ENCODE results near the gene IRF8.

Gene IRF8

DNA sequence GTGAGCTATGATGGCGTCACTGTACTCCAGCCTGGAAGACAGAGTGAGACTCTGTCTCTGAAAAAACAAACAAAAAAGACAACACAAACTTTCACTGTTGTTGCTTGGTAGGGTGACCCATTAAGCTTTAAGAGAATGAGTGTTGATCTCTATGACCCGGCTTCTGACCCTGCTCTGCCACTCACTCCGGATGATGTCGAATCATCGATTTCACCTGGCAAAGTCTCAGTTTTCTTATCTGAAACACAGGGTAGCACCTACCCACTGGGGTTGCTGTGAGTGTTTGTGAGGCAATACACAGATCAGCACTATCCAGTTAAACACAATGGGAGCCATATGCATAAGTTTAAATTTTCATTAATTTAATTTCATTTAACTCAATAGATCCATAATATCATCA is 20.6 kb upstream of the IRF8 start:
- in situ Hi-C loops (cut with MboI; ENCODE audit: low sequenced_read_pairs, unreplicated experiment), result no loop called here
- DNase-seq (ENCODE audit: low spot score), result no peak
- TF ChIP-seq, protein P1, sequence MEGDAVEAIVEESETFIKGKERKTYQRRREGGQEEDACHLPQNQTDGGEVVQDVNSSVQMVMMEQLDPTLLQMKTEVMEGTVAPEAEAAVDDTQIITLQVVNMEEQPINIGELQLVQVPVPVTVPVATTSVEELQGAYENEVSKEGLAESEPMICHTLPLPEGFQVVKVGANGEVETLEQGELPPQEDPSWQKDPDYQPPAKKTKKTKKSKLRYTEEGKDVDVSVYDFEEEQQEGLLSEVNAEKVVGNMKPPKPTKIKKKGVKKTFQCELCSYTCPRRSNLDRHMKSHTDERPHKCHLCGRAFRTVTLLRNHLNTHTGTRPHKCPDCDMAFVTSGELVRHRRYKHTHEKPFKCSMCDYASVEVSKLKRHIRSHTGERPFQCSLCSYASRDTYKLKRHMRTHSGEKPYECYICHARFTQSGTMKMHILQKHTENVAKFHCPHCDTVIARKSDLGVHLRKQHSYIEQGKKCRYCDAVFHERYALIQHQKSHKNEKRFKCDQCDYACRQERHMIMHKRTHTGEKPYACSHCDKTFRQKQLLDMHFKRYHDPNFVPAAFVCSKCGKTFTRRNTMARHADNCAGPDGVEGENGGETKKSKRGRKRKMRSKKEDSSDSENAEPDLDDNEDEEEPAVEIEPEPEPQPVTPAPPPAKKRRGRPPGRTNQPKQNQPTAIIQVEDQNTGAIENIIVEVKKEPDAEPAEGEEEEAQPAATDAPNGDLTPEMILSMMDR (IDR thresholded peaks at IDR 0.05; ENCODE audit: borderline replicate concordance, control extremely low read depth, extremely low read depth, insufficient read depth, missing control alignments), result no peak

DNA sequence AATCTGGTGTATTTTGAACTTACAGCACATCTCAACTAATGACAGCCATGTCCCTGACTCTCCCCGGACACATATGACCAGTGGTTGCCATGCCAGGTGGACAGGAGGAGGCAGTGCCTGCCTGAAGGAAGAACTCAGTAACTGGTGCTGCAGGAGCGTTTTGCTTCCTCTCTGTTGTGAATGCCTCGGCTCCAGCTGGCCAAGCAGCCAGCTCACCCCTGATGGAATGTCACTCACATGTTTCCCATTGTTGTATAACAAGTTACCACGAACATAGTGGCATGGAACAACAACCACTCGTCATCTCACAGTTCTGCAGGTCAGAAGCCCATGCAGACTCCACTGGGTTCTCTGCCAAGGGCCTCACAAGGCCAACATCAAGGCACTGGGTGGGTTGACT is 20.1 kb upstream of the IRF8 start:
- TF ChIP-seq, protein P1 (IDR thresholded peaks at IDR 0.05; ENCODE audit: borderline replicate concordance, control extremely low read depth, extremely low read depth, insufficient read depth, missing control alignments), result no peak
- DNase-seq (ENCODE audit: low spot score), result no peak
- in situ Hi-C loops (cut with MboI; ENCODE audit: low sequenced_read_pairs, unreplicated experiment), result no loop called here

DNA sequence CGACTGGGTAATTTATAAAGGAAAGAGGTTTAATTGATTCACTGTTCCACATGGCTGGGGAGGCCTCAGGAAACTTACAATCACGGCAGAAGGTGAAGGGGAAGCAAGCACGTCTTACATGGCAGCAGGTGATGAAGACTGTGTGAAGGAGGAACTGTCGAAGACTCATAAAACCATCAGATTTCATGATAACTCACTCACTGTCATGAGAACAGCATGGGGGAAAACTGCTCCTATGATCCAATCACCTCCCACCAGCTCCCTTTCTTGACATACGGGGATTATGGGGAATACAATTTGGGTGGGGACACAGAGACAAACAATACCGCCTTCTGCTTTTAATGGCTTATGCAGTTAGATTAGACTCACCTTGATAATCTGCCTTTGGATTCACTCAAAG is 19.4 kb upstream of the IRF8 start:
- in situ Hi-C loops (cut with MboI; ENCODE audit: low sequenced_read_pairs, unreplicated experiment), result no loop called here
- DNase-seq (ENCODE audit: low spot score), result no peak
- TF ChIP-seq, protein P1 (IDR thresholded peaks at IDR 0.05; ENCODE audit: borderline replicate concordance, control extremely low read depth, extremely low read depth, insufficient read depth, missing control alignments), result no peak

DNA sequence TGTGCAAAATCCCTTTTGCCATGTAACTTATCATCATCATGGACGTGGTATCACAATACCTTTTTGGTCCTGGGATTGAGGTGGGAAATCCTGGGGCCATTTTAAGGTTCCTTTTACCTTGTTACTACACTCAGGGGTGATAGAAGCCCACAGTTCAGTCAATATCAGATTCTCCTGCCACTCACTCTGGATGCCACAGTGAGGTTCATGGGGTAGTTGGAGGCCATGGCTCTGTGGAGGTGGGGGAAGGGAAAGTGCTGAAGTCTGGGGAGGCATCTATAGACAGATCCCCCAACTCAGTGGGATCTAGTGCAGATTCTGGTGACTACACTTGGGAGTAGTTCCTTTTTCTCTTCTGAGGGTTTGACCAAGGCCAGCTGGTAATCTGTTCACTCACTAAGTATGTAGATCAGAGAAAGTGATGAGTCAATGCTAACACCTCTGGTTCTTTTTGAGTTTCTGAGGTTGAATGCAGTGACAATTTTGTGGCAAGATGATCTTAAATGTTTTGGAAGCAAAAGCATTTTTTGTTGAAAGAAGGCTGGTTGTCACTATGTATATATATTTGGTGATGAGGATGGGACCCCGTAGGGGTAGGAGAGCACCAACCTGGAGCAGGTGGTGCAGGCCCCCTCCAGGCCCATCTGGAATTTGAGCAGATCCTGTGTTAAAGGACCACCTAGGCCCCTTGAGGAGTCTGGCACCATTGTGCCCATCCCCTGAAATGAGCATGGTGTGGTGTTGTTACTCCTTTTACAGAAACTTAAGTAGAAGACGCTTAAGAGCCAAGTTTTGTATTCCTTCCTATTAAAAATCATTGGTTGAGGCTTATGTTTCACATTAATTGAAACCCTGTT is 18.8 kb upstream of the IRF8 start:
- TF ChIP-seq, protein P1 (IDR thresholded peaks at IDR 0.05; ENCODE audit: borderline replicate concordance, control extremely low read depth, extremely low read depth, insufficient read depth, missing control alignments), result no peak
- DNase-seq (ENCODE audit: low spot score), result peak; percentile 60
- in situ Hi-C loops (cut with MboI; ENCODE audit: low sequenced_read_pairs, unreplicated experiment), result no loop called here

DNA sequence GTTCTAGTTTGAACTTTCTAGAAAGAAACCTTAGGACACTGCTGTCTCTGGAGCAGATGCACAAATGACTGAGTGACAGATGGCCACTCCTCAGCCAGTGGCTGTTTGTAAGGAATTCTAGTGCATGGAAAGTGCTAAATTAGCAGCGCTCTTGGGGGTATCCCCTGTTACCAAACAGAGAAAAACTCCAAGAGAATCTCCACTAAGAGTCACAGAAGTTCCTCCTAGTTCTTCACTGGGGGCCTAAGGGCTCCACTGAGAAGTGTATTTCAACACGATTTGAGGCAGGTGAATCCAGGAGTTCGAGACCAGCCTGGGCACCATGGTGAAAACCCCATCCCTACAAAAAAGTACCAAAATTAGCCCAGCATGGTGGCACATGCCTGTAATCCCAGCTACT is 18.1 kb upstream of the IRF8 start:
- in situ Hi-C loops (cut with MboI; ENCODE audit: low sequenced_read_pairs, unreplicated experiment), result no loop called here
- TF ChIP-seq, protein P1 (IDR thresholded peaks at IDR 0.05; ENCODE audit: borderline replicate concordance, control extremely low read depth, extremely low read depth, insufficient read depth, missing control alignments), result no peak
- no peak for DNase-seq (ENCODE audit: low spot score)

DNA sequence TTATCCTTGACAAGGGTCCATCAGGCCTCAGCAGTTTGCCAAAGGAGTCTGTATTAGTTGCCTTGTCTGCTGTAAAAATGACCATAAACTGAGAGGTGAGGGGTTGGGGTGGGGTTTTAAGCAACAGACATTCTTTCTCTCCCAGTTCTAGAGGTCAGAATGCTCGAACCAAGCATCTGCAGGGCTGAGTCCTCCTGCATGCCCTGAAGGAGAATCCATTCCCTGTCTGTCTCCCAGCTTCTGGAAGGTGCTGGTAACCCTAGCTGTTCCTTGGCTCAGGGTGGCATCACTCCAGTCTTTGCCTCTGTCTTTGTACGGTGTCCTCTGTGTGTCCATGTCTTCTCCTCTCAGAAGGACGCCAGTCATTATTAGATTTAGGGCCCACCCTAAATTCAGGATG is 17.5 kb upstream of the IRF8 start:
- TF ChIP-seq, protein P1 (IDR thresholded peaks at IDR 0.05; ENCODE audit: borderline replicate concordance, control extremely low read depth, extremely low read depth, insufficient read depth, missing control alignments), result no peak
- no peak for DNase-seq (ENCODE audit: low spot score)
- in situ Hi-C loops (cut with MboI; ENCODE audit: low sequenced_read_pairs, unreplicated experiment), result no loop called here
